NCI-H1436 (cell line): ENCODE results near the gene SH3RF2.

Source experiments
- DNase-seq: peaks from one replicate; lab custom pipeline; 2025; lab: John Stamatoyannopoulos, UW

Gene SH3RF2

DNA sequence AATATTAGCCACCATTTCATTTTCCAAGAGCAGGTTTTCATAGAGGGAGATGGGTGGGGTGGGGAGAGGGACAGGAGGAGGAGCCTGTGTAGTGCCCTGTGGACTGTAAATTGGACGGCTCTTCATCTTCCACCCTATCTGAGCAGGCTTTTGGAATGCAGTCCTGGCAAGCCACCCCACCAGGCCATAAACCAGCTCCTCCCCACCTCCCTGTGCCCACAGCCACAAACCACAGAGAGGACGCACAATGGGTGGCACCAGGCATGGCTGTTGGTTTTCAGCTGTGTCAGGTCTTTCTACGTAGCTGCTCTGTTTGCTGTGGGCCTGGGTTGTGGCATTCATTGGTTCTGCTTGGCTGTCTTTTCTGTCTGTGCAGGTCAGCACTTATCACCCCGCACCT, 111.0 kb downstream of the SH3RF2 start:
- DNase-seq: no peak

GRCh38 chr5:146048994-146049703, 112.8 kb downstream of the SH3RF2 start:
- peak; percentile 57 for DNase-seq

DNA sequence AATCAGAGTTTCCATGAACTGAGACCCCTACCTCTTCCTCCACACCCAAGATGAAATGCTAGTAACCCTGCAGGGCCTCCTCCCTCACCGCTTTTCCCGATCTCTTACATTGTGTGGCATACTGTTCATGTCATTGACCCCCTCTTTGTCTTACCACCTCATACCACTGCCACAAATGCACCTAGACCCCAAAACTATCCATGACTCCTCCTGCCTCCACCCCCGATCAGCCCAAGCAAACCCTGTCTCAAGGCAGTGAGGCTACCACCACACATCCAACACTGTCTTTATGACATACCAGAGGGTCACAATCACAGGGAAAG, 113.3 kb downstream of the SH3RF2 start:
- DNase-seq: no peak

DNA sequence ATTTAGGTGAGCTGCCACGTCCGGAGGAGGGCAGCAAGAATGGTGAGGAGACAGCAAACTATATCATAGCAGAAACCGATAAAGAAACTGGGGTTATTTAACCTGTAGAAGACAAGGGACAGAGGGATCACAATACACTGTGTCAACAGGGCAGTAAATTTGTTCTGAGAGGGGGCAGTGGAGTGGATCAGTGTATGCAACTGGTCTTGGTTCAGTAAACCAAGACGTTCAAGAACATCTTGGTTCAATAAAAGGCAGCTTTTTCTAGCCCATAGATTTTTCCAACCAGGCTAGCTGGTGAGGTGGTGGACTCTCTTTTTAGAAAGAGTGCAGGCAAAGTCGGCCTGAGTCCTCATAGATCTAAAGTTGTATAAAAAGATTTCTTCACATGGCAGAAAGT, 113.7 kb downstream of the SH3RF2 start:
- no peak for DNase-seq

- DNase-seq: no peak
These were observed 115.3 kb downstream of the SH3RF2 start for GRCh38 chr5:146051678-146052077.

DNA sequence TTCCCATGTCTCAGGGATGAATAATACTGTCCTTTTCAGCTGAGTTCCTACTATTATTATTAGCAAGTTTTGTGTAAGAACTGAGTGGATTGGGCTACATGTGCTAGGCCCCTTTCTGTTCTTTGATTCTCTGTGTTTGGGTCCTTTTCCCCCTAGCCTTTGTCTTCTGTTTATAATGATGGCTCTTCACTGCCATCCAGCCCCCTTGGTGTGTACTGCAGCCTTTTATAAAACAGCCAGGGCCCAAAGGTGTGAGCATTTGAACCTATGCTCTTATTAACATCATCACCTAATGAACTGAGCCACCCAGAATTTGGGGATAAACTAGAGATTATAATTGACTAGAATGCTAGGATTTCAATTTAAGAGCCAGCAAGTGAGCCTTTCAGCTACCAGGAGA, 116.4 kb downstream of the SH3RF2 start:
- DNase-seq: peak; percentile 14

DNA sequence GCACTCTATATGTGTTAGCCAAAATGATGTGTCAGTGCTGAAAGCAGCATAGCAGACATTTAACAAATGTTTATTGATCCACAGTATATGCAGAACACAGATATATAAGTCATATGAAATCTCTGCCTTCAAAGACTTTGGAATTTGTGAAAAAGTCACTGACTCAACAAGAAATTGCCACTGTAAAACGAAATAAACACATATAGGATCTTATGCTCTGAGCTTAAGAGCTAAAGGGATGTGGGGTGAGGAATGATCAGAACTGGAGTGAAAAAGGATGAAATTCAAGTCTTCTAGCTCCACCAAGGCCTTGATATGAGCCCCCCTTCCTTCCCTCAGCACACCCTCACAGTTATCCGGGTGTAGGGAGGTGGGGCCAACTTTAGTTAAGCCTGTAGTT, 119.1 kb downstream of the SH3RF2 start:
- no peak for DNase-seq

GRCh38 chr5:146059460-146060220, 123.3 kb downstream of the SH3RF2 start:
- DNase-seq: no peak

DNA sequence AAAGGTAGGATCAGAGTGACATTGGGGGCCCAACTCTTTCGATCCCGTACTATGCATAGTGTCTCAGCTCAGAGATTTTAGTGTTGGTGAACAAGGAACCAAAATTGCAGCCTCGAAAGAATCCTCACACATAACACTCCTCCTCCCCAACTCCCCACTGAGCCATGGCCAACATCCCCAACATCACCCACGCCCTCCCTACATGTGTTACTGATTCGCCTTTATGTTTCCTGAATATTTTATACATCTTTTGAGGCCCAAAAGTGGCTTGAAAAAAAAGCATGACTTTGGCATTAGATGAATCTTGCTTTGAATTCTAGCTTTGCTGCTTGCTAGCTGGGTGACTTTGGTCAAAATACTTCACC, 123.8 kb downstream of the SH3RF2 start:
- no peak for DNase-seq

DNA sequence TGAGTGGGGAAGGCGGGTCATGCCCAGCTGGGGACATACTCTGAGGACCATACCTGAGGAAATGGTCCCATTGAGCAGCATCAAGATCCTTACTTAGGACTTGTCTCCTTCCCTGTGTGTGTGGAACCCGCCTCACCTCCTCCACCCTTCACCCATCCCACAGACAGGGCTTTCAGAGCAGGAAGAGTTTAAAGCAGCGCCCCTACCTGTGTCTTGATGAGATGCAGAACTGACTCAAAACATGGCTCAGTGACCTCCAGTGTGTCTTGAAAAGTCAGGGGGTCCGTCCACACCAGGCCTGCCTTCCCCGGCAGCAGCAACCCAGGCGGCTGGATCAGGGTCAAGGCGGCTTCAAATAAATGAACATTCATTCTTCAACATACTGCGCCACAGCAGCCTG, 130.6 kb downstream of the SH3RF2 start:
- DNase-seq: no peak

- DNase-seq: no peak
These were observed 131.8 kb downstream of the SH3RF2 start for GRCh38 chr5:146068206-146068605.

GRCh38 chr5:146068977-146069779, 132.8 kb downstream of the SH3RF2 start:
- DNase-seq: no peak

- no peak for DNase-seq
These were observed 133.4 kb downstream of the SH3RF2 start for GRCh38 chr5:146069780-146070099.

- DNase-seq: no peak
These were observed 134.4 kb downstream of the SH3RF2 start for GRCh38 chr5:146070746-146071145.

DNA sequence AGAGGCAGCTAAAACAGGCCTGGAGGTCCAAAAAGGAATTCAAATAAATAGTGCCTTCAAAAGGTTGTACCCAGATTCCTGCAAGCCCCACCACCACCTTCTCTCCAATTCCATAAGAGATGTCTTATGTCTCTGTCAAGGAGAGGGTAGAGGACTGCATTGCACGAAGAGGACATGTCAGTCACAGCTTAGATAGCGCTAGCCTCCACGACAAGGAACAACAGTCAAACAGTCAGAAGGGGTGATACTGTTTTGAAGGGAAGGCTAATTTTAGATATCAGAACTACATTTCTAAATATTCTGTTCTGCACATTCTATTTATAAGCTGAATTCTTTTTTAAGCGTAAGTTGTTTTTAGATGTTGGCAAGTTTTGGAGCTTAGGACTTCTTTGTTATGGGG, 134.8 kb downstream of the SH3RF2 start:
- DNase-seq: no peak

DNA sequence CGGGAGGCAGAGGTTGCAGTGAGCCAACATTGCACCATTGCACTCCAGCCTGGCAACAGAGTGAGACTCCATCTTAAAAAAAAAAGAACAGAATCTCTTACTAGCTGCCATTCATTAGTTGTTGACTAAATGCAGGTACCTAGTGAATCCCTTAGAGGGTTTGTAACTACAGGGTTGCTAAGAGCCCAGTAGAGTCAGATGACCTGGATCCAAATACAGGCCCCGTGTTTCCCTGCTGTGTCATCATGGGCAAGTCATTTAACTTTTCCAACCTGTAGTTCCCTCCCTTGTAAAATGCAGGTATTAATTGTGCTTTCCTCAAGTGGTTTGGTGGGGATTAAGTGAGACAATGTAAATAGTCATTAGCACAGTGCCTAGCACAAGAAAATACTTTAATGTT, 136.2 kb downstream of the SH3RF2 start:
- DNase-seq: peak; percentile 28

- no peak for DNase-seq
These were observed 137.0 kb downstream of the SH3RF2 start for GRCh38 chr5:146073239-146073900.

DNA sequence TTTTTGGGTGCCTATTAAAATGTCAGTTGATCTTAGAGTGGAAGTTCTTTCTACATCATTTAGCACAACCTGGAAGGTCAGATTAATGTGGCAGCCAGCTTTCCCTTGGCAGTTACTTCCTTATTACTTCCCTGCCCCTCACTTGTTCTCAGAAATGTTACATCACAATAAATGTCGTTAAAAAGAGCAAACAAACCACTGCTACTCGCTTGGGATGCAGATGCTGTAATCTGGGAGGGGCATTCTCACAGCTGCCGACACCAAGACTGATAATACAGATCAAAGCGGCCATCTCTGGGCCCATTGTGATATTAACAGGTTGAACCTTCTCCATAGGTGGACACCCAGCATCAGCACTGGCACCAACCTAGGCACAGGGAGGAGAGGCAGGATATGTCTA, 139.7 kb downstream of the SH3RF2 start:
- no peak for DNase-seq

DNA sequence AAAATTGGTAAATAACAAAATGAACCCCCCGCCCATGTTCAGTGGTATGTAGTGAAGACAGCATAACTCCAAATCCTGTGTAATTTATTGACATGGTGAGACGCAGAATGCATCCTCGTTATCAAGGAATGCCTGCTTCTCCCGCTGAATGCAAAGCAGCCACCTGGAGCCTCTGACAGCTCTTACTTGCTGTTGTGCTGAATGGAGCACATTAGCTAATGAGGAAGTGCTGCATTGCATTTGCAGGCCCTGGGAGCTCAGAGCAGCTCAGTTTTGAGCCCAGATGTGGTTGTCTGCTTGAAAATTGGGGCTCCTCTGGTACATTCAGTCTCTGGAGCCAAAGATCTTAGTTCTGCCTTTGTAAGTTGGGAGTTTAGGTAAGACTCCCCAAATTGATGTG, 140.1 kb downstream of the SH3RF2 start:
- DNase-seq: peak; percentile 7

- no peak for DNase-seq
These were observed 142.2 kb downstream of the SH3RF2 start for GRCh38 chr5:146078566-146078965.

DNA sequence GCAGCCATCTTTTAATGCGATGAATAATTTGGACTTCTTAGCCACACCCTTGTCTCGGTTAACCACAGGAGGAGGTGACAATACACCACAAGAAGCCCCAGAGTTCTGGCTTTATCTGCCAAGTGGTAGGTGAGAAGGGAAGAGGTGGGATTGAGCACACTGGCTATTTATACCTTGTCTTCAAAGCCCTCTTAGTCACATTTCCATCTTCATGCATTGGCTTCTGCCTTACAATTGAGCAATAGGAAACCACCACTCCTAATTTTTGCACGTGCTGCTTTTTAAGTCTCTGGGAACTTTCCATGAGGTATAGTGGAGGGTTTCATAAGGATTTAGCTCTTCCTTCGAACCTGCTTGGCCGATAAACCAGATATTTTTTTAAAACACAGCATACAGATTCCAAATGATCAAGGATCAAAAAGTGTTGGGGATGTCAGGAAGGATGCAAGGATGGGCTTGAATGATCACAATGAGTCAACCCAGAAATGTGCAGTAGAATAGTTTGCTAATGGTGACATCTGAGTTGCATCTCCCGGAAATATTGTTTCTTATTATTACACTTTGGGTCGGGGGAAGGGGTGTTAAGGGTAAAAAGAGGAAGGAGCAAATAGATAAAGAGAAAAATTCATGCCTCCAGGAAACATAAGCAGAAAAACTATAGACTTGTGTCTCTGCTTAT, 143.5 kb downstream of the SH3RF2 start:
- DNase-seq: no peak

DNA sequence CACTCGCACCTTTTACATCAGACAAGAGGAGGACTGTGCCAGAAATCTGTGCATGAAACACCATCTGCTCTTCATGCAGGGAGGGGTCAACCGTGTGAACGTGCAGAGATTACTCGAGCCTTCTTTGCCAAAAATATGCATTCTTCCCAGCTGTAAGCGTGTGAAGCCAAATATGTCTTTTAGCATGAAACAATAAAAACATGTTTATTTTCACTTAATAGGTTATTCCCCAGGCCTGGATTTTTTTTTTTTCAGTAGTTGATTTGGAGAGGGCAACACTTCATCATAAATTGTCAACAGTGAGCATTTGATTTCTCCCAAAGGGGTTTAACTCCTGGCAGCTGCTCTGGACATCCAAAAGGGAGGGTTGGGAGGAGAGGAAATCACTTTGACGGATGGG, 145.2 kb downstream of the SH3RF2 start:
- no peak for DNase-seq
